GM11168 (cell line): ENCODE measurements around the gene KCNQ1.

Source experiments
- in situ Hi-C: fragments of 300-500 bp; cut with MboI; formaldehyde crosslinking; loops from one replicate; pipeline ENCODE4 v1.12.0; 2022; ENCODE audit warnings: low sequenced_read_pairs; ENCODE audit not compliant: unreplicated experiment

The KCNQ1 gene

GRCh38 chr11:2518111-2518982 is 73.5 kb downstream of the KCNQ1 start:
- in situ Hi-C loops, result loop anchor here (10.0 kb wide), 1 partner anchor 204 kb away; no protein-coding TSS in a partner anchor

GRCh38 chr11:2518983-2519340 is 74.2 kb downstream of the KCNQ1 start:
- in situ Hi-C loops, result loop anchor here (10.0 kb wide), 1 partner anchor 204 kb away; no protein-coding TSS in a partner anchor

- in situ Hi-C loops, result loop anchor here (10.0 kb wide), 1 partner anchor 205 kb away; no protein-coding TSS in a partner anchor
These were observed 74.7 kb downstream of the KCNQ1 start for GRCh38 chr11:2519517-2519861.

- in situ Hi-C loops, result loop anchor here (10.0 kb wide), 1 partner anchor 205 kb away; no protein-coding TSS in a partner anchor
These were observed 75.3 kb downstream of the KCNQ1 start for GRCh38 chr11:2519862-2520735.

- in situ Hi-C loops, result no loop called here
These were observed 75.9 kb downstream of the KCNQ1 start for GRCh38 chr11:2520736-2521035.

- in situ Hi-C loops, result no loop called here
These were observed 76.4 kb downstream of the KCNQ1 start for GRCh38 chr11:2521081-2521732.

- in situ Hi-C loops, result no loop called here
These were observed 77.2 kb downstream of the KCNQ1 start for GRCh38 chr11:2521733-2522630.

- in situ Hi-C loops, result no loop called here
These were observed 77.9 kb downstream of the KCNQ1 start for GRCh38 chr11:2522631-2523255.

- in situ Hi-C loops, result no loop called here
These were observed 79.1 kb downstream of the KCNQ1 start for GRCh38 chr11:2523821-2524391.

GRCh38 chr11:2524446-2525165 is 79.8 kb downstream of the KCNQ1 start:
- in situ Hi-C loops, result loop anchor here (5.0 kb wide), 1 partner anchor 97 kb away; no protein-coding TSS in a partner anchor

GRCh38 chr11:2525166-2525861 is 80.5 kb downstream of the KCNQ1 start:
- in situ Hi-C loops, result loop anchor here (5.0 kb wide), 1 partner anchor 98 kb away; no protein-coding TSS in a partner anchor

- in situ Hi-C loops, result loop anchor here (5.0 kb wide), 1 partner anchor 99 kb away; no protein-coding TSS in a partner anchor
These were observed 81.4 kb downstream of the KCNQ1 start for GRCh38 chr11:2525941-2526807.

- in situ Hi-C loops, result loop anchor here (5.0 kb wide), 1 partner anchor 100 kb away; no protein-coding TSS in a partner anchor
These were observed 82.1 kb downstream of the KCNQ1 start for GRCh38 chr11:2526808-2527381.

GRCh38 chr11:2527621-2528291 is 82.9 kb downstream of the KCNQ1 start:
- in situ Hi-C loops, result loop anchor here (5.0 kb wide), 1 partner anchor 100 kb away; no protein-coding TSS in a partner anchor

- in situ Hi-C loops, result loop anchor here (5.0 kb wide), 1 partner anchor 101 kb away; no protein-coding TSS in a partner anchor
These were observed 83.7 kb downstream of the KCNQ1 start for GRCh38 chr11:2528301-2529050.
